Measurements from ENCODE around the gene NHSL2. TPM values are rescaled to one million over a fixed set of nuclear protein-coding genes. Genes with fewer than 3 reads are reported as not detected.
A peak's percentile ranks its signal among the peaks of the same experiment; 100 is the strongest.

NHSL2 gene
- total RNA-seq, 4 donors from 2014 or later = 1.5 to 2.7 (median 2.1) TPM

GRCh38 chrX:71978164-71978563 lies 67.5 kb downstream of the NHSL2 start:
- H3K4me3 ChIP-seq = no peak overlapping the region
- H3K27me3 ChIP-seq = no peaks in the 10 kb centered on the region
- in situ Hi-C loops (cut with MboI; ENCODE audit: low sequenced_read_pairs in 4 of 4) (no loop called here), intact Hi-C loops (cut with DNase I; ENCODE audit: low total_unique reads) (no loop called here)
- no peak for TF ChIP-seq CTCF (IDR thresholded peaks at IDR 0.05 in 4 of 5, conservative IDR thresholded peaks at IDR 0.05 in 1 of 5)
- TF ChIP-seq POLR2A (IDR thresholded peaks at IDR 0.05) = no peak
- ATAC-seq = no peak
- no peaks in the 10 kb centered on the region for H3K36me3 ChIP-seq
- H3K9me3 ChIP-seq = no peaks in the 10 kb centered on the region
- no peaks in the 10 kb centered on the region for H3K4me1 ChIP-seq
- DNase-seq = no peak
- H3K27ac ChIP-seq = peak overlapping the region in 1 of 4 donors; percentile 10

- TF ChIP-seq POLR2A (IDR thresholded peaks at IDR 0.05) = no peak
- TF ChIP-seq CTCF (IDR thresholded peaks at IDR 0.05 in 4 of 5, conservative IDR thresholded peaks at IDR 0.05 in 1 of 5) = no peak
- Histone ChIP-seq H3K4me3 (no peak overlapping the region), H3K9me3 (no peaks in the 10 kb centered on the region), H3K4me1 (peaks cover 0 to 4% of the 10 kb centered on the region in 2 donors), H3K27ac (no peak overlapping the region), H3K27me3 (no peaks in the 10 kb centered on the region), H3K36me3 (no peaks in the 10 kb centered on the region)
- DNase-seq (peak; percentile 15 to 51), ATAC-seq (peak; percentile 33 to 85)
- intact Hi-C loops (cut with DNase I; ENCODE audit: low total_unique reads) (no loop called here), in situ Hi-C loops (cut with MboI; ENCODE audit: low sequenced_read_pairs in 4 of 4) (no loop called here)
Measured at GRCh38 chrX:71989768-71990426, 79.3 kb downstream of the NHSL2 start.

DNA sequence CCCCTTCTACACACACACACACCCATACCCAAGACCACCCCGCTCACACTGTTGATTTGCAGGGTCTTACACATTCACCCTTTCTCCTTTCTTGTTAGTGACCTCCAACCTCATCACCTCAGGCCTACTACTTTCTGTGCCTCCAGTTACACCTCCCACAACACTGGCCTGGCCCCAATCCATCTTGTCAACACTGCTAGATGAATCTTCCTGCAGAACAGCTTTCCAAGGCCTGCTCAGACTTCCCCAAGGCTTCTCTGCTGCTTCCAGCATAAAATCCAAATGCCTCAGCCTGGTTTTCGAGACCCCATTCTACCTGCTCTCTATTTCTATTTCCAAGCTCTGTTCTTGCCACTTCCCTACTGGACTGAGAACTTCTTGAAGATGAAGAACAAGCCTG lies 79.9 kb downstream of the NHSL2 start:
- Histone ChIP-seq H3K9me3 (no peaks in the 10 kb centered on the region), H3K27me3 (no peaks in the 10 kb centered on the region), H3K4me1 (peaks cover 0 to 4% of the 10 kb centered on the region in 2 donors), H3K27ac (no peak overlapping the region), H3K36me3 (no peaks in the 10 kb centered on the region), H3K4me3 (no peak overlapping the region)
- no peak for DNase-seq
- in situ Hi-C loops (cut with MboI; ENCODE audit: low sequenced_read_pairs in 4 of 4) = no loop called here
- TF ChIP-seq POLR2A (IDR thresholded peaks at IDR 0.05) (no peak), CTCF (IDR thresholded peaks at IDR 0.05 in 4 of 5, conservative IDR thresholded peaks at IDR 0.05 in 1 of 5) (no peak)
- intact Hi-C loops (cut with DNase I; ENCODE audit: low total_unique reads) = no loop called here
- ATAC-seq = no peak

DNA sequence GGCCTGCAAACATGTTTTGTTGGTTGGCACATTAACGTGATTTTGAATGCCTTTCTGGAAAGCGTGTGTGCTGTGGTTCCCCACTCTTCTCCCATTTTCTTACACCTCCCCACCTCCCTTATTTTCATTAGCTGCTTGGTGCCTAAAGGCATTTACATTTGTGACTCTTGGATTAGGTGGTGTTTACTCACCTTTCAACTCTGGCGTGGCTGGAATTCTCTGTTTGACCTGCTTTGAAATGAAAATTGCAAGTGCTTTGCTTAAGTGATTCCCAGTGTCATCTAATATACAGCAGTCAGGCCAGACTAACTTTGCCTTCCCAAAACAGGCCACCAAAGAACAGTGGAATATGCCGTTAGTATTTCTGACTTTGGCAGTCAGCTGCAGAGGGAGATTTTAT lies 80.5 kb downstream of the NHSL2 start:
- peaks cover 0 to 4% of the 10 kb centered on the region in 2 donors for H3K4me1 ChIP-seq
- TF ChIP-seq POLR2A (IDR thresholded peaks at IDR 0.05) (no peak), CTCF (IDR thresholded peaks at IDR 0.05 in 4 of 5, conservative IDR thresholded peaks at IDR 0.05 in 1 of 5) (no peak)
- H3K27me3 ChIP-seq = no peaks in the 10 kb centered on the region
- H3K27ac ChIP-seq = no peak overlapping the region
- ATAC-seq (no peak), DNase-seq (no peak)
- no peaks in the 10 kb centered on the region for H3K9me3 ChIP-seq
- intact Hi-C loops (cut with DNase I; ENCODE audit: low total_unique reads) = no loop called here
- no peaks in the 10 kb centered on the region for H3K36me3 ChIP-seq
- in situ Hi-C loops (cut with MboI; ENCODE audit: low sequenced_read_pairs in 4 of 4) = no loop called here
- H3K4me3 ChIP-seq = no peak overlapping the region

DNA sequence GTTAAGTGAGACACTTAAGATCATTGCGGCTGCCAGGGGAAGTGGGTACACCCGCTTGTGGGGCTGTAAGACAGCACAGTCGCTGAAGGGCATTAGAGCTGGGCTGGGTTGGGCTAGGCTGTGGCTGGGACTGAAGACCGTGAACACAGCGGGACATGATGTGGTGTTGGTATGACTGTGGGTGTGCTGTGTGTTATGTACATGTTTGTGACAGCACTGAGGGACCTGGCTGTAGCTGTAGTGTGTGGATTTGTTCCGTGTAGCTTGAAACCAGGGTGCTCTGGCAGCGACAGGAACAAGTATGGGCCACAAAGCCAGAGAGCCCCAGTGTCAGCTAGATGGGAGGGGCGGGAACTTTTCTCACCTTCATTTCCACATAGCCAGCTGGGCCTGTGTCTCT lies 82.1 kb downstream of the NHSL2 start:
- in situ Hi-C loops (cut with MboI; ENCODE audit: low sequenced_read_pairs in 4 of 4) = no loop called here
- no peak for ATAC-seq

More for the DNA sequence above, 82.1 kb downstream of the NHSL2 start:
- intact Hi-C loops (cut with DNase I; ENCODE audit: low total_unique reads) = no loop called here
- H3K9me3 ChIP-seq = no peaks in the 10 kb centered on the region
- H3K4me3 ChIP-seq = no peak overlapping the region
- peaks cover 0 to 4% of the 10 kb centered on the region in 2 donors for H3K4me1 ChIP-seq
- DNase-seq = no peak
- no peak for TF ChIP-seq POLR2A (IDR thresholded peaks at IDR 0.05)
- TF ChIP-seq CTCF (IDR thresholded peaks at IDR 0.05 in 4 of 5, conservative IDR thresholded peaks at IDR 0.05 in 1 of 5) = no peak
- H3K27me3 ChIP-seq = no peaks in the 10 kb centered on the region
- H3K27ac ChIP-seq = no peak overlapping the region
- H3K36me3 ChIP-seq = no peaks in the 10 kb centered on the region
